NCI-H748 treated with DMSO at 0.1 percent for 48 hours (cell line): ENCODE data around the gene SCEL.
"Not testable (repeated sequence)": the region's sequence is repeated elsewhere in the genome, so short reads cannot be mapped to it uniquely, and the experiment has no call there.

Source experiments
- DNase-seq: peaks from one replicate; lab custom pipeline; 2025; lab: John Stamatoyannopoulos, UW

The SCEL gene

GRCh38 chr13:77558016-77558415, 22.5 kb downstream of the SCEL start:
- no peak for DNase-seq

- DNase-seq, result no peak
Observed at GRCh38 chr13:77563111-77563510, 27.6 kb downstream of the SCEL start.

GRCh38 chr13:77565635-77566034, 30.1 kb downstream of the SCEL start:
- peak; percentile 37 for DNase-seq

- no peak for DNase-seq
Observed at GRCh38 chr13:77571956-77572355, 36.5 kb downstream of the SCEL start.

- no peak for DNase-seq
Observed at GRCh38 chr13:77574096-77574495, 38.6 kb downstream of the SCEL start.

- no peak for DNase-seq
Observed at GRCh38 chr13:77579959-77580358, 44.5 kb downstream of the SCEL start.

GRCh38 chr13:77580748-77581147, 45.2 kb downstream of the SCEL start:
- DNase-seq, result no peak

GRCh38 chr13:77583581-77583980, 48.1 kb downstream of the SCEL start:
- DNase-seq, result no peak

- no peak for DNase-seq
Observed at GRCh38 chr13:77584106-77584505, 48.6 kb downstream of the SCEL start.

GRCh38 chr13:77595166-77595810, 59.8 kb downstream of the SCEL start:
- no peak for DNase-seq

GRCh38 chr13:77596777-77597176, 61.3 kb downstream of the SCEL start:
- DNase-seq, result no peak

GRCh38 chr13:77599351-77599750, 63.8 kb downstream of the SCEL start:
- no peak for DNase-seq

GRCh38 chr13:77600701-77601100, 65.2 kb downstream of the SCEL start:
- no peak for DNase-seq

- no peak for DNase-seq
Observed at GRCh38 chr13:77611068-77611467, 75.6 kb downstream of the SCEL start.

- DNase-seq, result no peak
Observed at GRCh38 chr13:77616027-77616426, 80.5 kb downstream of the SCEL start.

- DNase-seq, result no peak
Observed at GRCh38 chr13:77619655-77620054, 84.1 kb downstream of the SCEL start.

GRCh38 chr13:77620138-77620537, 84.6 kb downstream of the SCEL start:
- no peak for DNase-seq

- DNase-seq, result no peak
Observed at GRCh38 chr13:77623806-77624205, 88.3 kb downstream of the SCEL start.

- DNase-seq, result no peak
Observed at GRCh38 chr13:77628170-77628569, 92.7 kb downstream of the SCEL start.

GRCh38 chr13:77637588-77637987, 102.1 kb downstream of the SCEL start:
- DNase-seq, result no peak

- no peak for DNase-seq
Observed at GRCh38 chr13:77650409-77650808, 114.9 kb downstream of the SCEL start.

- DNase-seq, result no peak
Observed at GRCh38 chr13:77653301-77653700, 117.8 kb downstream of the SCEL start.

GRCh38 chr13:77660016-77660415, 124.5 kb downstream of the SCEL start:
- DNase-seq, result not testable (repeated sequence)

- no peak for DNase-seq
Observed at GRCh38 chr13:77660841-77661250, 125.3 kb downstream of the SCEL start.
